ENCODE results near the gene CEND1.

Gene CEND1

DNA sequence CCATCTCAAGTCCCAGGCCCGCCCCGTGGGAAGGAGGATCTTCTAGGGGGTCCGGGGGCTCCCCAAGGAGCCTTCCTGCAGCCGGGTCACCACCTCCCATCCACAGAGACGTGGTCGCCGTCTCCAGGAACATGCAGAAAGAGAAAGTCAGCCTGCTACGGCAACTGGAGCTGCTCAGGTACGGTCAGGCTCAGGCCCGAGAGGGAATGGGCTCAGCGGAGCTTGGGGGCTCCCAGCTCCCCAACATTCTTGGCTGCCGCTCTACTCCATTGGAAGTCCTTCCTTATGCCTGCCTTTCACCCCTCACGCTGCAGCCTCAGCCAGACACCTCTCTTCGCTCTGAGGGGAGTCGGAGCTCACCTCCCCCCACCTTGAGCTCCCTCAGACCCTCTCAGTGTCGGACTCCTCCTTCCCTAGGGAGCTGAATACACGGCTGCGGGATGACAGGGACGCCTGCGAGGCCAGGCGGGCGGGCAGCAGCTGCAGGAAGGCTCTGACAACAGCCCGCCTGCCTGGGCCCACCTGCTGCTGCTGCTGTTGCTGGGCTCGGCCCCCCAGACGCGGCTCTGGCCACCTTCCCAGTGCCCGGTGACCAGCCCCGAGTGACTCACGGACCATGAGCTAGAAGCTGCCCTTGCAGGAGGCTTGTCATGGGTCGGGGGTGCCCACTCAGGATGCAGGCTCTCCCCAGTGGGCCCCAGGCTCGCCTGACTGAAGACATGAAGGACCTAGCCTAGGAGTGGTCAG is 41.4 kb upstream of the CEND1 start:
- TF ChIP-seq GATA1 (IDR thresholded peaks at IDR 0.05; ENCODE audit: low read depth, low read length) (no peak), POLR2A (IDR thresholded peaks at IDR 0.05; ENCODE audit: low read length) (no peak)
- DNase-seq = no peak

DNA sequence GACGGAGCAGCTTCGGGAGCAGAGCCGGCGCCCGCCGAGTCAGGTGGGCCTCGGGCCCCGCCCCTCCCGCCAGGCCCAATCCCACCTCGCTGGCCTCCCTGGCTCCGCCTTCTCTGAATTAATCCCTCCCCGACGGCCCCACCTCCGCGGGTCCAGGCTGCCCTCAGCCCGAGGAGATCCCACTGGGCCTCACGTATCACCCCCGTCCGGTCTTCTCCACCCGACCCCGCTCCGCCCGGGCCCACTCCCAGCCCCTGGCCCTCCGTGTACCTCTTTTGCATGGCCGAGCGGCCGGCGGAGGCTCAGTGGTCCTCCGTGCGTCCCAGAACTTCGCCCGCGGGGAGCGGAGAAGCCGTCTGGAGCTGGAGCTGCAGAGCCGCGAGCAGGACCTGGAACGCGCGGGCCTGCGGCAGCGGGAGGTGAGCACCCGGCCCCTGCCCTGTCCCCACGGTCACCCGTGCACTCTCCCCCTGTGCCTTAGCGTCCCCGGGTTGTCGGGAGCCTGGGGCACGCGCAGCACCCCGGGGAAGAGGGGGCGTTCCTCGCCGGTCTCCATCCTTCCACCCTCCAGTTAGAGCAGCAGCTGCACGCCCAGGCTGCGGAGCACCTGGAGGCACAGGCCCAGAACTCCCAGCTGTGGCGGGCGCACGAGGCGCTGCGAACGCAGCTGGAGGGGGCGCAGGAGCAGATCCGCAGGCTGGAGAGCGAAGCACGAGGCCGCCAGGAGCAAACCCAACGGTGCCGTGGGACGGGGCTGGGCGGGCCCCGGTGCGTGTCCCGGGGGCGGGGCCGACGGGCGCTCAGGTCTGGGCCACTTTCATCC is 40.6 kb upstream of the CEND1 start:
- TF ChIP-seq GATA1 (IDR thresholded peaks at IDR 0.05; ENCODE audit: low read depth, low read length) (no peak), POLR2A (IDR thresholded peaks at IDR 0.05; ENCODE audit: low read length) (no peak)
- DNase-seq = peak; percentile 55

DNA sequence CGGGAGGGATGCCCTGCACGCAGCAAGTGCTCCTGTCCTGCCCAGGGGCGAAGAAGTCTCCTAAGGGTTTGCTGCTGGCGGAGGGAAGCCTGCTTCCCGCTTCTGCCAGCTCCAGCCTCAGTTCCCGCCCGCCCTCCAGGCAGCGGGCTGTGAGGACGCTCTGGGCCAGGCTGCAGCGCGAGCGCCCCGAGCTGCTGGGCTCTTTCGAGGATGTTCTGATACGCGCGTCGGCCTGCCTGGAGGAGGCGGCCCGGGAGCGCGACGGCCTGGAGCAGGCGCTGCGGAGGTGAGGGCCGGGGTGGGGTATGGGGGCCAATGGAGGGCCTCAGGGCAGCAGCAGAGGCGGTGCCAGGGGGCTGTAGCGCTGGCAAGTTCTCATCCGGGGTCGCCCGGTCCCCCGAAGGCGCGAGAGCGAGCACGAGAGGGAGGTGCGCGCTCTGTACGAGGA is 40.0 kb upstream of the CEND1 start:
- TF ChIP-seq POLR2A (IDR thresholded peaks at IDR 0.05; ENCODE audit: low read length) = no peak
- no peak for TF ChIP-seq GATA1 (IDR thresholded peaks at IDR 0.05; ENCODE audit: low read depth, low read length)
- DNase-seq = no peak

DNA sequence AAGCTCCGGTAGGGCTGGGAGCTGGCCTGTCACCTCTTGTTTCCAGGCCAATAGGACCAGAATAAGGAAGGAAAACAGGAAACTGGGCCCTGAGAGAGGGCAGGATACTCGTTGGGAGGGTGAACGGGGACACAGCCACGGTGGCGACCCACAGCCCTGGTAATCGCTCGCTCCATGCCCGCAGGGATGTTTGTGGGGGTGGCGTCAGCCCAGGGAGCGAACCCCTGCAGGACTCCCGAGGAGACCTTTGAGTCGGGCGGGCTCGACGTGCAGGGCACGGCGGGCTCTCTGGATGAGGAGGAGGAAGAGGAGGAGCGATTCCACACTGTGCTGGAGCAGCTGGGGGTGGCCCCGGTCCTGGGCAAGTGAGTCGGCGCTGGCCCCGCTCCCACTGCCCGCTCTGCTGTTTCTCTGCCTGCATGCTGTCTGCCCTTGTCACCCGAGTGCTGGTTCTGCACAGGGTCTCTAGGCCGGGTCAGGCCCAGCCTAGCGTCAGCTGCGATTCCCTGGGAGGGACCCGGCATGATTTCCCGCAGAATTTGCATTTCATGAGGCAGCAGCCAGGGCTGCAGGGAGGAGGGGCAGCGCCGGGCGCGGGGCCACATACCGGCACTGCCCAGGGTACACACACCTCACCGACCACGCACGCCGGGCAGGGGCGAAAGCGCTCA is 39.4 kb upstream of the CEND1 start:
- DNase-seq = no peak
- no peak for TF ChIP-seq POLR2A (IDR thresholded peaks at IDR 0.05; ENCODE audit: low read length)
- no peak for TF ChIP-seq GATA1 (IDR thresholded peaks at IDR 0.05; ENCODE audit: low read depth, low read length)

DNA sequence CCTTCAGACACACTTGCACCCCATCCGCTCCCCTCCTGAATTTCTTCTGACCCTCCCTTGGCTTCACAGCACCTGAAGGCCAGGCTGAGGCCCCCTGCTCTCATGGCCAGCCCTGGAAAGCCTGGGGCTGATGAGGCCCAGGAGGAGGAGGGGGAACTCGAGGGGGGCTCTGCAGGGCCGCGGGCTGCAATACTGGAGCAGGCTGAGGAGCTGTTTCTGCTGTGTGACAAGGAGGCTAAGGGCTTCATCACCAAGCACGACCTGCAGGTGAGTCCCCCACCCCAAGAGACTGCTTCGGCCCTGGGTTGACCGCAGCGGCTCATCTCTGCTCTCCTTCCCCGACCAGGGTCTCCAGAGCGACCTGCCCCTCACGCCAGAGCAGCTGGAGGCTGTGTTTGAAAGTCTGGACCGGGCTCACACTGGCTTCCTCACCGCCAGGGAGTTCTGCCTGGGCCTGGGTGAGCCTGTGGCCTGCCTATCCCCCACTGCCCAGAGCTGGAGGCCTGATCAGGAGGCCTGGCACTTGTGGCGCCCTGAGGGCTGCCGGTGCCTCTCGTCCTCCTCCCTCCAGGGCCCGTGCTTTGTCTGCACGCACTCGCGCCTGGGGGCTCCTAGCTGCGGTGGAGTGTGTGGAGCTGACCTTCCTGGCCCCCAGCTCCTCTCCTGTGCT is 38.8 kb upstream of the CEND1 start:
- no peak for DNase-seq
- TF ChIP-seq GATA1 (IDR thresholded peaks at IDR 0.05; ENCODE audit: low read depth, low read length) = no peak

DNA sequence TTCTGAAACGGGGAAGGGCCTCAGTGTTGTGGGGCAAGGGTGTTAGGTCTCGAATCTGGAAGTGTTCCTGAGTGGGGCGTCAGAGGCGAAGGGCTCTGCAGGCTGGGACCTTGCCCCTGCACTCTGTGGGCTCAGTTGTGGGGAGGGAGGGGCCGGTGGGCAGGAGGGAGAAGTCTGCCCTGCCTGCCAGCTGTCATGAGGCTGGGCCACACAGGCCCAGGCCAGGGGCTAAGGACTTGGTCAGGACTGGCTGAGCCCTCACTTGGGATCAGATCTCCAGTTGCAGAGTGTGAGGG is 38.0 kb upstream of the CEND1 start, which contains the start of gene CRACR2B:
CRACR2B (plus strand) TSS at position 23 of the 296 bp plus-strand sequence. CDS start 689 bp downstream, outside the sequence.
- DNase-seq = no peak
- TF ChIP-seq POLR2A (IDR thresholded peaks at IDR 0.05; ENCODE audit: low read length) (no peak), GATA1 (IDR thresholded peaks at IDR 0.05; ENCODE audit: low read depth, low read length) (no peak)

DNA sequence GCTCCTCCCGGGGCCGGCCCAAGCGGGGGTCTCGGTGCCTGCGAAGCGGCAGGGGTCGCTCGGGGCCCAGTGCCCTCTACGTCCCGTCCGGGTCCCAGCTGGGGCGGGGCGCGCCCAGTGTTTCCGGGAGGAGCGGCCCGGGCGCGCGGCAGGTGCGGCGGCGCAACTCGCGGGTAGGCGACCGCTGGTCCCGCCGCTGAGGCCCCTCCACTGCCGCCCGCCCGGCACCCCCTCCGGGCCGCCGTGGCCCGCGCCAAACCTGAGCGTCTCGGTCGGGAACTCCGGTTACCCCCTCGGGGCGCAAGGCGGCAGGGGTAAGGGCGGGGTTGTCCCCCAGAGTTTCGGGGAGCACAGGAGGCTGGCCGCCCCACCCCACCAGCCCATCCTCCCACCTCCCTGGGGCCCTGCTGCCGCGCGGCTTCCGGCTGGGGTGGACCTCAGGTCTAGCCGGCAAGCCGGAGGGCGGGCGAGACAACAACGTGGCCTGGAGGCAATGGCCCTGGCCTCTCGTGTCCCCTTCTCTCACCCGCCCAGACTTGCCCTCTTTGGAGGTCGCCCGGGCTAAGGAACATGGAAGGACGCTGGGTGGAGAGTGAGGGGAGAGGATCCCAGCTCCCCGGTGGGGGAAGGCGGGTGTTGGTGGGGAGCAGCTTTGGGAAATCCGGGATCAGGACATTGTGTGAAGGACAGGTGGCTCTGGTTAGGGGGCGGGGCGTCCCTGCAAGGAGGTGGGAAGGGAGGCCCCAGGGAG is 37.4 kb upstream of the CEND1 start:
- no peak for DNase-seq
- TF ChIP-seq GATA1 (IDR thresholded peaks at IDR 0.05; ENCODE audit: low read depth, low read length) (no peak), POLR2A (IDR thresholded peaks at IDR 0.05; ENCODE audit: low read length) (no peak)

DNA sequence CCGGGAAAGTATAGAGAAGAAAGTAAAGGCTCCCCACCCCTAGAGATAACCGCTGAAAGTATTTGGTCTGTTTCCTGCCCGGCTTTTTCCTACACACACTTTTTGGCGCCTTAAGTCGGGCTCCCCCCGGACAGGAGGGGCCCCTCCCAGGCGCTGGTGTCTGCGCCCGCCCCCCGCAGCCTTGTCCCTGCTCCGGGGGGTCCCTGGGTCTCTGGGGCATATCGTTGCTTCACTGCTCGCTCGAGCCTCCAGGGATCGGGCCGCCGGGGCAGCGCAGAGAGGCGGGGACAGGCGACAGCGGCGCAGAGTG is 36.9 kb upstream of the CEND1 start:
- no peak for DNase-seq
- TF ChIP-seq GATA1 (IDR thresholded peaks at IDR 0.05; ENCODE audit: low read depth, low read length) (no peak), POLR2A (IDR thresholded peaks at IDR 0.05; ENCODE audit: low read length) (no peak)

DNA sequence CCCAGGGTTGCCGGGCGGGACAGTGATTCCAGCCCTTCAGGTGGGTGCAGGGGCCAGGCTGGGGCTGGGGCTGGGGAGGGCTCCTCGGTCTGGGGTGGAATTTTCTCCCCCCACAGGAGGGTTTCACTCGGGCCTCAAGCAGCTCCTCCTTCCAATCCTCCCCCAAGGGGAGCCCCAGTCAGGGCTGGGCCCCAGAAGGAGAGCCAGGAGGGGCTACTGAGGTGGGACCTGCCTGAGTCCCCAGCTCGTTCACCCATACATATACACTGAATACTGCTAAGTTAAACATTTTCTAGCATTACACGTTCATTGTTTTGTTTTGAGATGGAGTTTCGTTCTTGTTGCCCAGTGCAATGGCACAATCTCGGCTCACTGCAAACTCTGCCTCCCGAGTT is 36.3 kb upstream of the CEND1 start:
- no peak for TF ChIP-seq GATA1 (IDR thresholded peaks at IDR 0.05; ENCODE audit: low read depth, low read length)
- no peak for TF ChIP-seq POLR2A (IDR thresholded peaks at IDR 0.05; ENCODE audit: low read length)
- no peak for DNase-seq

DNA sequence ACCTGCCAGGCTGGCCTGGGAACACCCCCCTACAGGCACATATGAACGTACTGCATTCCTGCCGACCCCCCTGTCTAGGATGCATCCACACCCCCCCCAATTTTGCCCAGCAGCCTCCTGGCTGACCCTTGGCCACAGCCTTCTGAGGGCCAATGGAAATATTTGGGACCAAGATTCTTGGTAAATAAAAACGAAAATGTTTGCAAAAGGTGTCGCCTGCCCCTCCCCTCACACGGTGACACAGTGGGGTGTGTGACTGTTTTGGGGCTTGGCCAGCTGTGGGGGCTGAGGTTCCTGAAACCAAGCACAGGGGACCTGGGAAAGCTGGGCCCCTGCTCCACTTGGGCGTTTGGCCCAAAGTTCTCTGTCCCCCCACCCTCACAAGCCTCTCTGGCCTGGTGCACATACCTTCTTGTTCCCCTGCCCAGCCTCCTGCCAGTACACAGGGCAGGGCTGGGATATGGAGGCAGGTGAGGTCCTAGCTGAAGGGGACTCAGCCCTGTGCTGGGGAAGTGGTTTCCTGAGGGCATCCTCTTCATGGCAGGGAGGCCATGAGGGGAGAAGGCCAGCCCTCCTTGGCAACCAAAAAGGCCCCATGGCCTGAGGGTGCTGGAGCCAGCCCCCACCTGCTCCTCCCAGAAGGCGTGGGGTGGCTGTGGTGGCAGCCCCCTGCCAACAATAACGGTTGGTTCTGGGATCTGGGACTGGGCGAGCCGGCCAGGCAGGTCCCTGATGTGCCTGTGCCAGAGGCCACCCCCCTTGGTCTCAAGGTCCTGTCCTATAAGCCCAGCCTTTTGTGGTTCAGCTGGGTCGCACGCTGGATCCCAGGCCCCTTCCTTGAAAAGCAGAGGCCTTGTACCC is 35.7 kb upstream of the CEND1 start:
- DNase-seq = no peak
- TF ChIP-seq GATA1 (IDR thresholded peaks at IDR 0.05; ENCODE audit: low read depth, low read length) = no peak
- no peak for TF ChIP-seq POLR2A (IDR thresholded peaks at IDR 0.05; ENCODE audit: low read length)

DNA sequence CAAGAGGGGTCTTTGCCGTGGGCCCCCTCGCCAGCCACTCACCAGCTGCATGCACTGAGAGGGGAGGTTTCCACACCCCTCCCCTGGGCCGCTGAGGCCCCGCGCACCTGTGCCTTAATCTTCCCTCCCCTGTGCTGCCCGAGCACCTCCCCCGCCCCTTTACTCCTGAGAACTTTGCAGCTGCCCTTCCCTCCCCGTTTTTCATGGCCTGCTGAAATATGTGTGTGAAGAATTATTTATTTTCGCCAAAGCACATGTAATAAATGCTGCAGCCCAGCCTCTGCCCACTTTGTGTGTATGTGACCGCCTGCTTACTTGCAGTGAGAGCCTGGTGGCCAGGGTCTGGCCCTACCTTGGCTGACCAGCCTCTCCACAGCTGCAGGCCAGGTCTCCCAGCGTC is 35.1 kb upstream of the CEND1 start:
- TF ChIP-seq POLR2A (IDR thresholded peaks at IDR 0.05; ENCODE audit: low read length) = no peak
- no peak for DNase-seq

DNA sequence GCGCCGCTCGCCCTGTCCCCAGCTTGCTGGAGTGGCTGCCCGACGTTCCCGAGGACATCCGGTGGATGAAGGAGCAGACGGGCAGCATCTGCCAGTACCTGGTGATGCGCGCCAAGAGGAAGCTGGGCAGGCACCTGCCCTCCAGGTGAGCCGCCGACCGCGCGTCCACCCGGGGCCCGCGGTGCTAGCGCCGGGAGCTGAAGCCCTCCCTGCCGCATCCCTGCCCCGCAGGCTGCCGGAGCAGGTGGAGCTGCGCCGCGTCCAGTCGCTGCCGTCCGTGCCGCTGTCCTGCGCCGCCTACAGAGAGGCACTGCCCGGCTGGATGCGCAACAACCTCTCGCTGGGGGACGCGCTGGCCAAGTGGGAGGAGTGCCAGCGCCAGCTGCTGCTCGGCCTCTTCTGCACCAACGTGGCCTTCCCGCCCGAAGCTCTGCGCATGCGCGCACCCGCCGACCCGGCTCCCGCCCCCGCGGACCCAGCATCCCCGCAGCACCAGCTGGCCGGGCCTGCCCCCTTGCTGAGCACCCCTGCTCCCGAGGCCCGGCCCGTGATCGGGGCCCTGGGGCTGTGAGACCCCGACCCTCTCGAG is 34.5 kb upstream of the CEND1 start:
- TF ChIP-seq GATA1 (IDR thresholded peaks at IDR 0.05; ENCODE audit: low read depth, low read length) (no peak), POLR2A (IDR thresholded peaks at IDR 0.05; ENCODE audit: low read length) (no peak)
- no peak for DNase-seq
